ENCODE data around the gene SLC22A23. TPM values are rescaled to one million over a fixed set of nuclear protein-coding genes. Genes with fewer than 3 reads are reported as not detected.

SLC22A23 gene
- polyA plus RNA-seq, 1 donor (not counting 4 experiments of a cell fraction or from before 2014, with no cell fraction given): 4.3 TPM

DNA sequence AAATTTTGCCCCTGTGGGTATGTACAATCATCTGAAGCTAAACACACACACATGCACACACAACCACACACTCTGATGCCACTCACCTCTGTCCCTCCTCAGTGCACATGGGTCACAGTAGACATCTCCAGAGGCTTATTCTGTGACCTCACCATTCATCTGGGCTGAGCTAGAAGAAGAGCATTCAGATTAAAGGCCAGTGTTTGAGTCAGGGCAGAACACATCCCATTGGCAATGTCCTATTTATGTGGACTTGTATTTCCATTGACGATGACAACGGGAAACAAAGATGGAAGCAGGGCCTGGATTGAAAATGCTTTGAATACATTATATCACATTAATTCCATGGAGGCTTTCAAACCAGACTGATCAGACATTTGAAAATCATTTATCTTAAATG, 26.8 kb upstream of the SLC22A23 start:
- Histone ChIP-seq H3K36me3 (ENCODE audit: control insufficient read depth in 2 of 2, extremely low read depth in 1 of 2, insufficient read depth in 2 of 2, low read length in 2 of 2) (no peaks in the 10 kb centered on the region), H3K9me3 (ENCODE audit: control insufficient read depth, low read depth, low read length) (peaks cover 11% of the 10 kb centered on the region), H3K27ac (ENCODE audit: control insufficient read depth, insufficient read depth, low read length) (no peak overlapping the region), H3K9ac (ENCODE audit: control insufficient read depth, extremely low read depth, insufficient read depth, low read length) (no peak overlapping the region), H3K27me3 (ENCODE audit: control insufficient read depth, extremely low read depth, insufficient read depth, low read length) (no peaks in the 10 kb centered on the region), H3K4me2 (ENCODE audit: control insufficient read depth, extremely low read depth, insufficient read depth, low read depth, low read length) (no peak overlapping the region), H3K9me1 (ENCODE audit: control insufficient read depth, extremely low read depth, insufficient read depth, low read length) (no peaks in the 10 kb centered on the region), H2AFZ (ENCODE audit: control insufficient read depth, low read length) (no peak overlapping the region), H3K4me1 (ENCODE audit: control insufficient read depth, extremely low read depth, insufficient read depth, low read length) (no peaks in the 10 kb centered on the region), H4K20me1 (ENCODE audit: control insufficient read depth, extremely low read depth, insufficient read depth, low read length) (no peaks in the 10 kb centered on the region), H3K4me3 (ENCODE audit: control insufficient read depth in 2 of 3, extremely low read depth in 1 of 3, insufficient read depth in 2 of 3, low read depth in 1 of 3, low read length in 3 of 3) (no peak overlapping the region), H3K79me2 (ENCODE audit: control insufficient read depth, insufficient read depth, low read length) (no peaks in the 10 kb centered on the region)
- dilution Hi-C loops (cut with MboI; ENCODE audit: extremely low pct_ligation_motif_present, low sequenced_read_pairs): no loop called here
- FAIRE-seq (no peak), DNase-seq (ENCODE audit: low read depth, low spot score) (no peak)
- no peak for TF ChIP-seq EZH2 (IDR thresholded peaks at IDR 0.05; ENCODE audit: low read length)

DNA sequence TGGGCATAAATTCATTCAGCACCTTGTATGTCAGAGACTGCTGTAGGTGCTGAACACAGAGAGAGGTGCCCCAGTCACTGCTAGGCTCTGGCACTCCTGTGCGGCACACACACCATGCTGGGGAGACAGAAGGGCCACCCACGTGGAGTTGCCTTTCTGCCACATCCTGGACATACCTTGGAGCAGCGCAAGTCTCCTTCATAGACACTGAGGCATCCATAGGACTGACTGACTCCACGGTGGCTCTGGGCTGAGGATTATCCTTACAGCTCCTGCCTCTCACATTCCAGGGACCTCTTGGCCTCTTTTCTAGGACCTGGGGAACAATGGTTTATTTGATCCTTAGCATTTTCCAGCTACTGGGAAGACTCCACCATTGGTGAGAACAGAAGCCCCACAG, 26.0 kb upstream of the SLC22A23 start:
- no peak for FAIRE-seq
- no peaks in the 10 kb centered on the region for H4K20me1 ChIP-seq (ENCODE audit: control insufficient read depth, extremely low read depth, insufficient read depth, low read length)
- no peaks in the 10 kb centered on the region for H3K36me3 ChIP-seq (ENCODE audit: control insufficient read depth in 2 of 2, extremely low read depth in 1 of 2, insufficient read depth in 2 of 2, low read length in 2 of 2)
- H3K9ac ChIP-seq (ENCODE audit: control insufficient read depth, extremely low read depth, insufficient read depth, low read length): no peak overlapping the region
- no peak for TF ChIP-seq EZH2 (IDR thresholded peaks at IDR 0.05; ENCODE audit: low read length)
- TF ChIP-seq, protein P1, sequence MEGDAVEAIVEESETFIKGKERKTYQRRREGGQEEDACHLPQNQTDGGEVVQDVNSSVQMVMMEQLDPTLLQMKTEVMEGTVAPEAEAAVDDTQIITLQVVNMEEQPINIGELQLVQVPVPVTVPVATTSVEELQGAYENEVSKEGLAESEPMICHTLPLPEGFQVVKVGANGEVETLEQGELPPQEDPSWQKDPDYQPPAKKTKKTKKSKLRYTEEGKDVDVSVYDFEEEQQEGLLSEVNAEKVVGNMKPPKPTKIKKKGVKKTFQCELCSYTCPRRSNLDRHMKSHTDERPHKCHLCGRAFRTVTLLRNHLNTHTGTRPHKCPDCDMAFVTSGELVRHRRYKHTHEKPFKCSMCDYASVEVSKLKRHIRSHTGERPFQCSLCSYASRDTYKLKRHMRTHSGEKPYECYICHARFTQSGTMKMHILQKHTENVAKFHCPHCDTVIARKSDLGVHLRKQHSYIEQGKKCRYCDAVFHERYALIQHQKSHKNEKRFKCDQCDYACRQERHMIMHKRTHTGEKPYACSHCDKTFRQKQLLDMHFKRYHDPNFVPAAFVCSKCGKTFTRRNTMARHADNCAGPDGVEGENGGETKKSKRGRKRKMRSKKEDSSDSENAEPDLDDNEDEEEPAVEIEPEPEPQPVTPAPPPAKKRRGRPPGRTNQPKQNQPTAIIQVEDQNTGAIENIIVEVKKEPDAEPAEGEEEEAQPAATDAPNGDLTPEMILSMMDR (optimal IDR thresholded peaks at IDR 0.05 in 1 of 3, IDR thresholded peaks at IDR 0.05 in 1 of 3, conservative IDR thresholded peaks at IDR 0.05 in 1 of 3; ENCODE audit: extremely low read depth in 1 of 3, insufficient read depth in 2 of 3, low read length in 3 of 3): no peak
- peaks cover 11% of the 10 kb centered on the region for H3K9me3 ChIP-seq (ENCODE audit: control insufficient read depth, low read depth, low read length)
- no peaks in the 10 kb centered on the region for H3K79me2 ChIP-seq (ENCODE audit: control insufficient read depth, insufficient read depth, low read length)
- H3K27ac ChIP-seq (ENCODE audit: control insufficient read depth, insufficient read depth, low read length): no peak overlapping the region
- no peaks in the 10 kb centered on the region for H3K4me1 ChIP-seq (ENCODE audit: control insufficient read depth, extremely low read depth, insufficient read depth, low read length)
- dilution Hi-C loops (cut with MboI; ENCODE audit: extremely low pct_ligation_motif_present, low sequenced_read_pairs): no loop called here
- H3K9me1 ChIP-seq (ENCODE audit: control insufficient read depth, extremely low read depth, insufficient read depth, low read length): no peaks in the 10 kb centered on the region
- no peak overlapping the region for H3K4me2 ChIP-seq (ENCODE audit: control insufficient read depth, extremely low read depth, insufficient read depth, low read depth, low read length)
- no peak for DNase-seq (ENCODE audit: low read depth, low spot score)
- H3K4me3 ChIP-seq (ENCODE audit: control insufficient read depth in 2 of 3, extremely low read depth in 1 of 3, insufficient read depth in 2 of 3, low read depth in 1 of 3, low read length in 3 of 3): no peak overlapping the region
- H3K27me3 ChIP-seq (ENCODE audit: control insufficient read depth, extremely low read depth, insufficient read depth, low read length): no peaks in the 10 kb centered on the region
- no peak overlapping the region for H2AFZ ChIP-seq (ENCODE audit: control insufficient read depth, low read length)

GRCh38 chr6:3481640-3482039, 24.8 kb upstream of the SLC22A23 start:
- dilution Hi-C loops (cut with MboI; ENCODE audit: extremely low pct_ligation_motif_present, low sequenced_read_pairs): no loop called here
- no peaks in the 10 kb centered on the region for H3K4me1 ChIP-seq (ENCODE audit: control insufficient read depth, extremely low read depth, insufficient read depth, low read length)
- DNase-seq (ENCODE audit: low read depth, low spot score) (no peak), FAIRE-seq (no peak)
- H2AFZ ChIP-seq (ENCODE audit: control insufficient read depth, low read length): no peak overlapping the region
- H3K27me3 ChIP-seq (ENCODE audit: control insufficient read depth, extremely low read depth, insufficient read depth, low read length): no peaks in the 10 kb centered on the region
- H3K9ac ChIP-seq (ENCODE audit: control insufficient read depth, extremely low read depth, insufficient read depth, low read length): no peak overlapping the region
- H4K20me1 ChIP-seq (ENCODE audit: control insufficient read depth, extremely low read depth, insufficient read depth, low read length): no peaks in the 10 kb centered on the region
- no peaks in the 10 kb centered on the region for H3K9me1 ChIP-seq (ENCODE audit: control insufficient read depth, extremely low read depth, insufficient read depth, low read length)
- no peaks in the 10 kb centered on the region for H3K36me3 ChIP-seq (ENCODE audit: control insufficient read depth in 2 of 2, extremely low read depth in 1 of 2, insufficient read depth in 2 of 2, low read length in 2 of 2)
- TF ChIP-seq, protein P1 (optimal IDR thresholded peaks at IDR 0.05 in 1 of 3, IDR thresholded peaks at IDR 0.05 in 1 of 3, conservative IDR thresholded peaks at IDR 0.05 in 1 of 3; ENCODE audit: extremely low read depth in 1 of 3, insufficient read depth in 2 of 3, low read length in 3 of 3): no peak
- no peak for TF ChIP-seq EZH2 (IDR thresholded peaks at IDR 0.05; ENCODE audit: low read length)
- H3K9me3 ChIP-seq (ENCODE audit: control insufficient read depth, low read depth, low read length): peaks cover 11% of the 10 kb centered on the region
- no peak overlapping the region for H3K27ac ChIP-seq (ENCODE audit: control insufficient read depth, insufficient read depth, low read length)
- no peak overlapping the region for H3K4me3 ChIP-seq (ENCODE audit: control insufficient read depth in 2 of 3, extremely low read depth in 1 of 3, insufficient read depth in 2 of 3, low read depth in 1 of 3, low read length in 3 of 3)
- H3K4me2 ChIP-seq (ENCODE audit: control insufficient read depth, extremely low read depth, insufficient read depth, low read depth, low read length): no peak overlapping the region
- no peaks in the 10 kb centered on the region for H3K79me2 ChIP-seq (ENCODE audit: control insufficient read depth, insufficient read depth, low read length)

Data from keratinocyte (primary cell).